Kidney capillary endothelial cell (primary cell): ENCODE results near the gene CDKL4.
"Not testable (repeated sequence)": the region's sequence is repeated elsewhere in the genome, so short reads cannot be mapped to it uniquely, and the experiment has no call there.

Source experiments
- DNase-seq: peaks from one replicate; pipeline ENCODE4 v3.0.0-alpha.2; 2018; ENCODE audit warnings: low spot score

CDKL4 gene

GRCh38 chr2:39141334-39142271 is 102.2 kb downstream of the CDKL4 start:
- DNase-seq, result no peak

GRCh38 chr2:39140948-39141333 is 102.8 kb downstream of the CDKL4 start:
- not testable (repeated sequence) for DNase-seq

GRCh38 chr2:39140322-39140847 is 103.4 kb downstream of the CDKL4 start:
- no peak for DNase-seq

- no peak for DNase-seq
These were observed 104.1 kb downstream of the CDKL4 start for GRCh38 chr2:39139511-39140237.

- no peak for DNase-seq
These were observed 104.9 kb downstream of the CDKL4 start for GRCh38 chr2:39138837-39139211.

- DNase-seq, result not testable (repeated sequence)
These were observed 105.5 kb downstream of the CDKL4 start for GRCh38 chr2:39138187-39138836.

GRCh38 chr2:39136799-39137198 is 107.0 kb downstream of the CDKL4 start:
- no peak for DNase-seq

GRCh38 chr2:39135690-39136259 is 108.0 kb downstream of the CDKL4 start:
- no peak for DNase-seq

GRCh38 chr2:39133215-39133851 is 110.4 kb downstream of the CDKL4 start:
- DNase-seq, result no peak

GRCh38 chr2:39128919-39129391 is 114.8 kb downstream of the CDKL4 start:
- no peak for DNase-seq

- no peak for DNase-seq
These were observed 115.8 kb downstream of the CDKL4 start for GRCh38 chr2:39127973-39128372.
